Adipocyte (in vitro differentiated cells): ENCODE measurements around the gene TCAP.
A peak's percentile ranks its signal among the peaks of the same experiment; 100 is the strongest.
"Not testable (repeated sequence)": the region's sequence is repeated elsewhere in the genome, so short reads cannot be mapped to it uniquely, and the experiment has no call there.

Source experiments
- DNase-seq: peaks from one replicate; pipeline ENCODE4 v3.0.0-alpha.2; 2015; ENCODE audit warnings: low read depth
- H3K27me3 ChIP-seq: replicated peaks from 2 replicates; pipeline ENCODE4 v1.7.0; 2013; ENCODE audit warnings: mild to moderate bottlenecking, low read length, moderate library complexity; ENCODE audit not compliant: control insufficient read depth, insufficient read depth
- H3K36me3 ChIP-seq: 2 replicates; pipeline ENCODE4 v1.7.0; 2013; ENCODE audit warnings: low read length, mild to moderate bottlenecking, moderate library complexity; ENCODE audit not compliant: control insufficient read depth, insufficient read depth, severe bottlenecking
- H3K4me1 ChIP-seq: 2 replicates; pipeline ENCODE4 v1.7.0; 2013; ENCODE audit warnings: mild to moderate bottlenecking, low read length, moderate library complexity; ENCODE audit not compliant: control insufficient read depth, insufficient read depth
- H3K4me3 ChIP-seq: 2 replicates; pipeline ENCODE4 v1.7.0; 2013; ENCODE audit warnings: mild to moderate bottlenecking, low read length, moderate library complexity
- H3K9ac ChIP-seq: 2 replicates; pipeline ENCODE4 v1.7.0; 2013; ENCODE audit warnings: mild to moderate bottlenecking, low read length, moderate library complexity
- H3K9me3 ChIP-seq: 2 replicates; pipeline ENCODE4 v1.7.0; 2013; ENCODE audit warnings: mild to moderate bottlenecking, low read length, moderate library complexity; ENCODE audit not compliant: control insufficient read depth

TCAP gene

DNA sequence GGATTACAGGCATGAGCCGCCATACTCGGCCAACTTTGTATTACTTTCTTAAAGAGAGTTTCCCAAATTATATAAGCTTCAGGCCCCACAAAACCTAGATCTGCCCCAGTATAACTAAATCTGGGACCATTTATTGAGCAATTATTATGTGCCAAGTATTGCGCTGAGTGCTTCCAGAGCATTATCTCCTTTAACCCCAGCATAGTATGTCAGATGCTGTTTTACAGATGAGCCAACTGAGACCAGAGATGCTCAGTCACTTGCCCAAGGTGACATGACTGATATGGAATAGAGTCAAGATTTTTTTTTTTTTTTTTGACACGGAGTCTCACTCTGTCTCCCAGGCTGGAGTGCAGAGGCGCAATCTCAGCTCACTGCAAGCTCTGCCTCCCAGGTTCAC lies 32.8 kb downstream of the TCAP start:
- no peak overlapping the region for H3K4me3 ChIP-seq
- no peak overlapping the region for H3K9ac ChIP-seq
- H3K4me1 ChIP-seq, result peaks cover 8% of the 10 kb centered on the region
- no peaks in the 10 kb centered on the region for H3K9me3 ChIP-seq
- H3K27me3 ChIP-seq, result no peaks in the 10 kb centered on the region
- no peak for DNase-seq
- no peaks in the 10 kb centered on the region for H3K36me3 ChIP-seq

GRCh38 chr17:39699157-39699817 lies 34.1 kb downstream of the TCAP start:
- not testable (repeated sequence) for DNase-seq, H3K4me1 ChIP-seq, H3K36me3 ChIP-seq, H3K27me3 ChIP-seq, H3K9me3 ChIP-seq
- H3K9ac ChIP-seq, result peak overlapping the region; percentile 79
- peak overlapping the region; percentile 84 for H3K4me3 ChIP-seq

GRCh38 chr17:39699818-39700147 lies 34.6 kb downstream of the TCAP start, which contains the start of gene ERBB2:
Gene ERBB2, plus strand, starts transcription at chr17:39700064. Its CDS starts 175 bp downstream, at chr17:39700239.
- Histone ChIP-seq H3K27me3 (no peaks in the 10 kb centered on the region), H3K36me3 (no peaks in the 10 kb centered on the region), H3K4me1 (peaks cover 8% of the 10 kb centered on the region), H3K9me3 (no peaks in the 10 kb centered on the region), H3K9ac (peak within 1 kb of the TSS; percentile 79), H3K4me3 (peak within 1 kb of the TSS; percentile 84)
- peak; percentile 93 for DNase-seq

DNA sequence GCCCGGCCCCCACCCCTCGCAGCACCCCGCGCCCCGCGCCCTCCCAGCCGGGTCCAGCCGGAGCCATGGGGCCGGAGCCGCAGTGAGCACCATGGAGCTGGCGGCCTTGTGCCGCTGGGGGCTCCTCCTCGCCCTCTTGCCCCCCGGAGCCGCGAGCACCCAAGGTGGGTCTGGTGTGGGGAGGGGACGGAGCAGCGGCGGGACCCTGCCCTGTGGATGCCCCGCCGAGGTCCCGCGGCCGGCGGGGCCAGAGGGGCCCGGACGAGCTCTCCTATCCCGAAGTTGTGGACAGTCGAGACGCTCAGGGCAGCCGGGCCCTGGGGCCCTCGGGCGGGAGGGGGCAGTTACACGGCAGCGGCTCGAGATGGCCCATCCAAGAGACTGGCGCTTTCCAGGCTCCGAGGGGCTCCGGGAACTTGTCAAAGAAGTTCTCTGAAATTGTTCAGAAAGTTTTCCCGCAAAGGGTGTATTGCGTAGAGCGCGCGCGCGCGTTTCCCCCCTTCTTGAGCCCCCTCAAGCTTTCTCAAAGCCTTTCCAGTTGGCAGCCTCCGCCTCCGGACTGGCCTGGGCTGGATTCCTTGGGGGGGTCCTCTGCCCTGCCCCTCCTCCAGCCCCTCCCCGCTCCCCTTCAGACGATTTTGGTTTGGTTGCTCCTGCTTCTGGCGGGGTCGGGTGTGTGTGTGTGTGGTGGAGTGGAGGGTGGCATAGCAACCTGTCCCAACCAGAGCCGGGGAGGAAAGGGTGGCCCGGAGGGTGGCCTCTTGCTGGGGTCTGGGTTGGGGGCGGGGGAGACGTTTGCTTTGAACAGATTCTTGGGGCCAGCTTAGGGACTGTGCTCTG lies 35.2 kb downstream of the TCAP start:
- DNase-seq, result peak; percentile 70
- Histone ChIP-seq H3K36me3 (no peaks in the 10 kb centered on the region), H3K9ac (peak overlapping the region; percentile 79), H3K4me1 (peaks cover 8% of the 10 kb centered on the region), H3K27me3 (no peaks in the 10 kb centered on the region), H3K4me3 (peak overlapping the region; percentile 84), H3K9me3 (no peaks in the 10 kb centered on the region)

DNA sequence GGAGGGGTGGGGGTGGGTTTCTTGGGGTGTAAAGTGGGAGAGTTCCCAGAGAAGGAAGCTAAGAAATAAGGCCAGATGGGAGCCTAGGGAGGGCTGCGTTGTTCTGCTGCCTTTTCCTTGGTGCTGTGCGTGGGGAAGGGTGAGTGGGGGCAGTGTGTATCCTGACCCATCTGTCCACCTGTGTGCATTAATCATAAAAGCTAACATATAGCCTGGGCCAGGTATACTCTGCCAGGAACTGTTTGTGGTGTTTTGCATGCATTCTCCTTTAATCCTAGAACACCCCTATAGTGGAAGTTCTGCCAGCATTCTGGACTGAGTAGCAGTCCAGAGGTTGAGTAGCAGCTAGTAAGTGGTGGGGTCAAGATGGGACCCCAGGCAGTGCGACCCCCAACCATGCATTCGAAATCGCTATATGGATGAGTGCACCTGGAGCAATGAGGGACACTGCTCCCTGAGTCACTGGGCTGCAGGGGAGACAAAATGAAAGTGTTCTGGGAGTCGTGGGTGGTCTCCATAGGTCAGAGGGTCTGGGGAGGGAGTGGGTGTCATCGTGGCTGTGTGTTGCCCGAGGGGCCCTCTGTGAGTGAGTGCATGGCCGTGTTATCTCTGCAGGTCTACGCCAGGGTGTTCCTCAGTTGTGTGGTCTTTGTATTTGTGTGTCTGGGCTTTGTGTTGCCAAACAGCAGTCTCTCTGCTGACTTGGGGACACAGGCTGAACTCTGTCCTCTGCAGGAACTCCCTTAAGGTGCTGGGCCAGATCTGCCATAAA lies 36.0 kb downstream of the TCAP start:
- Histone ChIP-seq H3K4me3 (peak overlapping the region; percentile 84), H3K36me3 (no peaks in the 10 kb centered on the region), H3K27me3 (no peaks in the 10 kb centered on the region), H3K9ac (peak overlapping the region; percentile 79), H3K4me1 (peaks cover 8% of the 10 kb centered on the region), H3K9me3 (no peaks in the 10 kb centered on the region)
- no peak for DNase-seq

- H3K4me1 ChIP-seq, result peaks cover 8% of the 10 kb centered on the region
- no peak for DNase-seq
- no peaks in the 10 kb centered on the region for H3K9me3 ChIP-seq
- H3K27me3 ChIP-seq, result no peaks in the 10 kb centered on the region
- H3K4me3 ChIP-seq, result peak overlapping the region; percentile 84
- no peak overlapping the region for H3K9ac ChIP-seq
- H3K36me3 ChIP-seq, result peaks cover 2% of the 10 kb centered on the region
Measured at GRCh38 chr17:39701784-39702422, 36.8 kb downstream of the TCAP start.

GRCh38 chr17:39702901-39703893 lies 38.0 kb downstream of the TCAP start:
- H3K4me1 ChIP-seq, result peaks cover 8% of the 10 kb centered on the region
- no peak overlapping the region for H3K4me3 ChIP-seq
- no peaks in the 10 kb centered on the region for H3K27me3 ChIP-seq

DNA sequence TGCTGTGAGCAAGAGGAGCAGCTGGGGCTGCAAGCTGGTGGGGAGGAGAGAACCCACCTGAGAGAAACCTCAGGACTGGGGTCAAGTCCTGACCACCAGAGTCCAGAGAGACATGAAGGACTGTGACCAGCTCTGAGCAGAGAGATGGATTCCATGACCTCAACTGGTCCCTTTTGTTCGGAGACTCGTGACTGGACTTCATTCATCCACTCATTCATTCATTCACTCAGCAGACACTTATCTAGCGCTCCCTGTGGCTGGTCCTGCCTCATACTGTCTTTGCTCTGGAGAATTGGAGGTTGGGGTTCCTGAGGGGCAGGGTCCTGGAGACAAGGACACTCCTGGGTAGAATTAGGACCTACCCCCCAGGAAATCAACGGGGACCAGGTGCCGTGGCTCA lies 38.8 kb downstream of the TCAP start:
- Histone ChIP-seq H3K9me3 (no peaks in the 10 kb centered on the region), H3K4me1 (peaks cover 8% of the 10 kb centered on the region), H3K27me3 (no peaks in the 10 kb centered on the region), H3K36me3 (peaks cover 17% of the 10 kb centered on the region), H3K4me3 (no peak overlapping the region), H3K9ac (no peak overlapping the region)
- no peak for DNase-seq

More at GRCh38 chr17:39702901-39703893, 38.0 kb downstream of the TCAP start:
- Histone ChIP-seq H3K9ac (no peak overlapping the region), H3K36me3 (peaks cover 10% of the 10 kb centered on the region), H3K9me3 (no peaks in the 10 kb centered on the region)
- DNase-seq, result no peak

- Histone ChIP-seq H3K9me3 (no peaks in the 10 kb centered on the region), H3K4me3 (no peak overlapping the region), H3K27me3 (no peaks in the 10 kb centered on the region), H3K4me1 (peaks cover 5% of the 10 kb centered on the region), H3K9ac (no peak overlapping the region), H3K36me3 (peaks cover 26% of the 10 kb centered on the region)
- DNase-seq, result peak; percentile 62
Measured at GRCh38 chr17:39704821-39705551, 39.8 kb downstream of the TCAP start.
